H1 (cell line): ENCODE data around the gene JUN. TPM values are rescaled to one million over a fixed set of nuclear protein-coding genes. Genes with fewer than 3 reads are reported as not detected.

Experiments used
- ASH2L ChIP-seq: fragments of 200-600, 300-600 bp; sonication (generic); IDR thresholded peaks from one replicate; pipeline ENCODE4 v1.7.1; 2017; ENCODE audit warnings: low read length
- BCL11A ChIP-seq, 2 experiments: IDR thresholded peaks; one replicate each; pipeline ENCODE4 v1.6.1; 2011; ENCODE audit warnings: low read depth in 2 of 2, low read length in 2 of 2, mild to moderate bottlenecking in 2 of 2
- CHD7 ChIP-seq: fragments of 300-600 bp; sonication (generic); IDR thresholded peaks from 2 replicates; pipeline ENCODE4 v1.7.1; 2012; ENCODE audit warnings: low read length, moderate library complexity, mild to moderate bottlenecking, inconsistent platforms; ENCODE audit not compliant: insufficient replicate concordance
- FOSL1 ChIP-seq: IDR thresholded peaks from 2 replicates; pipeline ENCODE4 v1.6.1; 2011; ENCODE audit warnings: mild to moderate bottlenecking, low read depth, low read length, moderate library complexity; ENCODE audit not compliant: insufficient read depth
- NANOG ChIP-seq: IDR thresholded peaks from 2 replicates; pipeline ENCODE4 v1.6.1; 2011; ENCODE audit warnings: low read length, low read depth, mild to moderate bottlenecking, inconsistent platforms; ENCODE audit not compliant: insufficient read depth, poor library complexity, severe bottlenecking
- NRF1 ChIP-seq: IDR thresholded peaks from 2 replicates; pipeline ENCODE4 v1.6.1; 2011; ENCODE audit warnings: mild to moderate bottlenecking, low read depth, low read length, improper control_type of control experiment
- RAD21 ChIP-seq, 2 experiments: IDR thresholded peaks in 1 of 2; conservative IDR thresholded peaks in 1 of 2; 2 replicates each; pipeline ENCODE4 v1.6.1; 2011; ENCODE audit warnings: low read depth in 2 of 2, low read length in 2 of 2, improper control_type of control experiment in 1 of 2, inconsistent platforms in 1 of 2, mild to moderate bottlenecking in 1 of 2, moderate library complexity in 1 of 2
- RXRA ChIP-seq: IDR thresholded peaks from 2 replicates; pipeline ENCODE4 v1.6.1; 2011; ENCODE audit warnings: low read depth, mild to moderate bottlenecking, low read length, moderate library complexity; ENCODE audit not compliant: insufficient read depth
- TCF12 ChIP-seq: IDR thresholded peaks from 2 replicates; pipeline ENCODE4 v1.6.1; 2011; ENCODE audit warnings: low read depth, mild to moderate bottlenecking, low read length
- TEAD4 ChIP-seq: IDR thresholded peaks from 2 replicates; pipeline ENCODE4 v1.6.1; 2012; ENCODE audit warnings: low read depth, low read length, inconsistent platforms, mixed read lengths
- YY1 ChIP-seq: IDR thresholded peaks from 2 replicates; pipeline ENCODE4 v1.6.1; 2011; ENCODE audit warnings: low read depth, mild to moderate bottlenecking, low read length
- polyA plus RNA-seq, 7 experiments: library from polyadenylated mRNA; depleted of rRNA in 3 of 7; stranded (reverse) in 5 of 7; unstranded in 2 of 7; fragments of >200 nt in 5 of 7; fragments of 200-250 nt in 2 of 7; gene quantifications; 1 replicate in 5 of 7; 2 replicates in 1 of 7; 4 replicates in 1 of 7; pipeline versions ENCODE4 v1.2.1 to v1.2.3, GENCODE V29; 2011 to 2013; ENCODE audit warnings: missing spikeins in 2 of 7, mixed read lengths in 2 of 7
- total RNA-seq: library from RNA; stranded (reverse); fragmentation: NEBNext Ultra II Directional; extraction: Animal tissue kit (Norgen Biotek cat#: 25700); gene quantifications from 2 replicates; pipeline ENCODE4 v1.2.1, GENCODE V29; 2021

JUN gene
- total and polyA plus RNA-seq, 2 of the 8 experiments (the other 6 are each of a cell fraction or from before 2014, with no cell fraction given) = 4.4 to 10.9 TPM

- TF ChIP-seq YY1 = no peak
- peak; percentile 37 for TF ChIP-seq ASH2L
- no peak for TF ChIP-seq BCL11A (IDR thresholded peaks at IDR 0.05; ENCODE audit: low read depth in 2 of 2, low read length in 2 of 2)
- no peak for TF ChIP-seq NRF1
- peak; percentile 60 for TF ChIP-seq NANOG
- TF ChIP-seq CHD7 = no peak
- TF ChIP-seq TCF12 = no peak
- TF ChIP-seq RXRA = no peak
- no peak for TF ChIP-seq TEAD4
- peak in 1 of 2 experiments; percentile 6; a peak in 2 of 4 replicates for TF ChIP-seq RAD21 (IDR thresholded peaks at IDR 0.05 in 1 of 2, conservative IDR thresholded peaks at IDR 0.05 in 1 of 2; ENCODE audit: low read depth in 2 of 2, low read length in 2 of 2)
- TF ChIP-seq FOSL1 = no peak
These were observed 32.4 kb upstream of the JUN start (continued) for GRCh38 chr1:58816072-58816746.
